TTC549 (cell line): ENCODE measurements around the gene HYAL4.
A peak's percentile ranks its signal among the peaks of the same experiment; 100 is the strongest.
"Not testable (repeated sequence)": the region's sequence is repeated elsewhere in the genome, so short reads cannot be mapped to it uniquely, and the experiment has no call there.

ENCODE experiments used
- FAIRE-seq: peaks from 2 replicates; lab custom pipeline; 2012; peaks lifted over from hg19 to GRCh38; lab: Jason Lieb, UNC

The HYAL4 gene

DNA sequence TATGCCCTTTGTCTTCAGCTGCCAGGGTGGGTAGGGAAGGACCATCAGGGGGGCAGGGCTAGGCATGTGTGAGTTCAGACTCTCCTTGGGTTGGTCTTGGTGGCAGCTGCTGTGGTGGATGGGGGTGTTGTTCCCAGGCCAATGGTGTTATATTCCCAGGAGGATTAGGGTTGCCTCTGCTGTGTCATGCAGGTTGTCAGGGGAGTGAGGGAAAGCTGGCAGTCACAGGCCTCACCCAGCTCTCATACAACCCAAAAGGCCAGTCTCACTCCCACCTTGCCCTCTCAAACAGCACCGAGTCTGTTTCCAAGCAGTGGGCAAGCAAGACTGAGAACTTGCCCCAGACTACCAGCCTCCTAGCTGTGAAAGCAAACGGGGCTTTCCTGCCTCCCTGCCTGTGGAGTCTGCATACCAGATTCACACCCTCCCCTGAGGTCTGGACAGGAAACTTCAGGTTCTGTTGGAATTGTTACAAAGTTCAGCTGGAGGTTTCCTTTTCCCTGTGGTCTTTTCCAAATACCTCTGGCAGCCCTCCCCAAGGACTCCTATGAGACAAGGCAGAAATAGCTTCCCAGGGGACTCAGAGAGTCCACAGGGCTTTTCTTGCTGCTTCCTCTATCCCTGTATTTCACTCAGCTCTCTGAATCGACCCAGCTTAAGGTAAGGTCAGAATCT, 1.4 kb downstream of the HYAL4 start:
- FAIRE-seq = no peak

- no peak for FAIRE-seq
Measured at GRCh38 chr7:123847868-123848267, 2.9 kb downstream of the HYAL4 start.

- FAIRE-seq = no peak
Measured at GRCh38 chr7:123849855-123850254, 4.9 kb downstream of the HYAL4 start.

GRCh38 chr7:123851404-123851803, 6.4 kb downstream of the HYAL4 start:
- FAIRE-seq = not testable (repeated sequence)

DNA sequence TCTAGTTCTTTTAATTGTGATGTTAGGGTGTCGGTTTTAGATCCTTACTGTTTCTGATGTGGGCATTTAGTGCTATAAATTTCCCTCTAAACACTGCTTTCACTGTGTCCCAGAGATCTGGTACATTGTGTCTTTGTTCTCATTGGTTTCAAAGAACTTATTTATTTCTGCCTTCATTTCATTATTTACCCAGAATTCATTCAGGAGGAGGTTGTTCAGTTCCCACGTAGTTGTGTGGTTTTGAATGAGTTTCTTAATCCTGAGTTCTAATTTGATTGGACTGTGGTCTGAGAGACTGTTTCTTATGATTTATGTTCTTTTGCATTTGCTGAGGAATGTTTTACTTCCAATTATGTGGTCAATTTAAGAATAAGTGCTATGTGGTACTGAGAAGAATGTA, 9.3 kb downstream of the HYAL4 start:
- not testable (repeated sequence) for FAIRE-seq

DNA sequence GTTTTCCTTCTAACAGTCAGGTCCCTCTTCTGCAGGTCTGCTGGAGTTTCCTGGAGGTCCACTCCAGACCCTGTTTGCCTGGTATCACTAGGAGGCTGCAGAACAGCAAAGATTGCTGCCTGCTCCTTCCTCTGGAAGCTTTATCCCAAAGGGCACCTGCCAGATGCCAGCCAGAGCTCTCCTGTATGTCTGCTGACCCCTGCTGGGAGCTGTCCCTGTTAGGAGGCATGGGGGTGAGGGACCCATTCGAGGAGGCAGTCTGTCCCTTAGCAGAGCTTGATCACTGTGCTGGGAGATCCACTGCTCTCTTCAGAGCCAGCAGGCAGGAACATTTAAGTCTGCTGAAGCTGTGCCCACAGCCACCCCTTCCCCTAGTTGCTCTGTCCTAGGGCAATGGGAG, 11.5 kb downstream of the HYAL4 start:
- FAIRE-seq = not testable (repeated sequence)

DNA sequence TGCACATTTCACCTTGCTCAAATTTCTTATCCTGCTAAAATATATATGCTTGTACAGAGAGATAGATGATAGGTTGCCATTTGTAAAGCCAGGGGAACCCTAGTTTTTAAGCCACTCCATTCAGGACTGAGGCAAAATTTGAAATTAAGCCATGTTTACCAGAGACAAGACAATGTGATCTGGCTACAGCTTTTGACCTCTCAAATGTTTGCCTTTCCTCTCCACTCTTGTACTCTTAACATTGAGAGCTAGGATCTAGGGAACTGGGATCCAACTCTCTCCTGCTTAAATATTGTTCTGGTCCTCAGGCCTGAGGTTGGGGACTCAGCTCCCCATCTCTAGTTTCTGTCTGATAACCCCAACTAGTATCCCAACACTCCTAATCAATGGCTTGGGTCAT, 15.9 kb downstream of the HYAL4 start:
- FAIRE-seq = no peak

DNA sequence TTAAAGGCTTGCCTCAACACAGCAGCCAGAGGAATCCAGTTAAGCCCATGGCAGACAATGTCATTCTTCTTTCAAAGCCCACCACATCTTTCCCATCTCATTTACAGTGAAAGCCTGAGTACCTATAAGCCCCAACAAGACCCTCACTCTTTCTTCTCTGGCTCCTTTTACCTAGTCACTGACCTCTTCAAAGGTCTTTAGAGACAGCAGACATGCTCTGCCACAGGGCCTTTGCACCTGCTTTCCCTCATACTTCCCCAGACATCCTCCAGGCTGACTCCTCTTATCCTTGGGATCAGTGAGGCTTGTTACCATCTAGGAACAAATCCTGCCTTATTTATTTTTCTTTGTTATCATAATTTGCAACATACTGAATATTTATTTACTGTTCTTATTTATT, 17.8 kb downstream of the HYAL4 start:
- FAIRE-seq = no peak

GRCh38 chr7:123863461-123863860, 18.5 kb downstream of the HYAL4 start:
- FAIRE-seq = no peak

DNA sequence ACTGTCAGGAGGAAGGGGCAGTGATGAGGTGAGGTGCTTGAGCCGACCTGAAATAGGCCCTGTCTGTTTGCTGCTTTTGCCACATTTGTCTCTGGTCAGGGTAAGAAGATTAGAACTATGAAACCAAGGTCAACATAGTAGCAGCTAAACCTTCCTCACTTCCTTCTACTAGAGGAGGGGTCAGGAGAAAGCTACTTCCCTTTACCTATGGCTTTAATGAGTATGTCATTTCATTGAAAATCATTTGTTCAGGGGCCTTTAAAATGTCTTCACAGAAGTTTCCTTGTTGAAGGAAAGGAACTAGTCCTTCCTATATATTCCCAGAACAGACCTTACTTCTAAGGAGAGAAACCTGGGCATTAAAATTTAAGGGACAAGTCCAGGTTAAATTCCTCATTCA, 19.0 kb downstream of the HYAL4 start:
- FAIRE-seq = no peak

DNA sequence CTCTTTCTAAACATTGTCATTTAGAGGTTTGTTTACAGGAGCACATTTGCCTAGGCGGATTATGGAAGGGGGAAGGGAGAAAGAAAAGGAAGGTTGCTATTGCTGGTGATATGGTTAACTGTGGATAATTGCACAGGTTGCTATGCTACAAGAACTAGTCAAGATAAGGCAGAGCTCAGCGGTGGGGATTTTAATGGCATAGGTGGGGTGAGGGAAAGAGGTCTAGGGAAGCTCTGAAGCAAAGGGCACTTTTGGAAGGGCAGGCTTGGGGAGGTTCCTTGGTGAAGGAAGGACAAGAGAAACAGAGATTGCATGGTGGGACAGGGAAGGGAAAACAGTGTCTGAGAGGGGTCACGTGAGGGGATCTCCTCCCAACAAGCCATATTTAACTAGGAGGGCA, 19.5 kb downstream of the HYAL4 start:
- FAIRE-seq = no peak

- no peak for FAIRE-seq
Measured at GRCh38 chr7:123864966-123865365, 20.0 kb downstream of the HYAL4 start.

- FAIRE-seq = peak; percentile 62
Measured at GRCh38 chr7:123865517-123866117, 20.6 kb downstream of the HYAL4 start.

DNA sequence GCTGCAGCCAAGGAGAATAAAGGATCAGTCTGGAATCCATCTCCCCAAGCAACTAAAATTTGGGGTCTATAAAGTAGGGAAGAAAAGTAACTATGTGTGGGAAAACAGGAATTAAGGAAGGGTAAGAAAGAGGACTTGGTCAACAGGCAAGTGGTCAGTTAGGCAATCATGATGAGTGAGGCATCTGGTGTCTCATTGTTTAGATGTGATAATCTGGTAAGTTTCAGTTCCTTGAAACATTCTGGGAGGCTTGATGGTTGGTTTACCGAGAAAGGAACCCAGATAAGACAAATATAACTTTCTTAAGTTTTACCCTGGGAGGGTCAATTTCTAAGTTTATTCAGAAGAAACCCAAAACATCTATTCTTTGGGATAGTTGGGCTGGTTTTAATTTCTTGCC, 22.3 kb downstream of the HYAL4 start:
- FAIRE-seq = no peak

- no peak for FAIRE-seq
Measured at GRCh38 chr7:123871998-123872867, 27.3 kb downstream of the HYAL4 start.

- no peak for FAIRE-seq
Measured at GRCh38 chr7:123872908-123873307, 27.9 kb downstream of the HYAL4 start.

DNA sequence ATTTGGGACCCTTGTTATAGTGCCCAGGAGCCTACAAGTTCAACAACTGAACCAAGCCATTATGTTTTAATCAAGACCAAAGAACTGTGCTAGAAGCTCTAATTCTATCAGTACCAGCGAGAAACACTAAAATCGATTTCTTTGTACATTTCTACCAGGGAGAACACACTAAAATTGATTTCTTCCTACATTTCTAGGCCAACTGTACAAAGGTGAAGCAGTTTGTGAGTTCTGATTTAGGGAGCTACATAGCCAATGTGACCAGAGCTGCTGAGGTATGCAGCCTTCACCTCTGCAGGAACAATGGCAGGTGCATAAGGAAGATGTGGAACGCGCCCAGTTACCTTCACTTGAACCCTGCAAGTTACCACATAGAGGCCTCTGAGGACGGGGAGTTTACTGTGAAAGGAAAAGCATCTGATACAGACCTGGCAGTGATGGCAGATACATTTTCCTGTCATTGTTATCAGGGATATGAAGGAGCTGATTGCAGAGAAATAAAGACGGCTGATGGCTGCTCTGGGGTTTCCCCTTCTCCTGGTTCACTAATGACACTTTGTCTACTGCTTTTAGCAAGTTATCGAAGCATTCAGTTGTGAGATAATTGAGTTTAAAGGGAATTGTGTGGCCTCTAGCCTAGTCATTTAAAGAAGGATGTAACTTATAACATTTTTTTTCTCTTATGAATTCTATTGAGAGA, 31.7 kb downstream of the HYAL4 start:
- no peak for FAIRE-seq

DNA sequence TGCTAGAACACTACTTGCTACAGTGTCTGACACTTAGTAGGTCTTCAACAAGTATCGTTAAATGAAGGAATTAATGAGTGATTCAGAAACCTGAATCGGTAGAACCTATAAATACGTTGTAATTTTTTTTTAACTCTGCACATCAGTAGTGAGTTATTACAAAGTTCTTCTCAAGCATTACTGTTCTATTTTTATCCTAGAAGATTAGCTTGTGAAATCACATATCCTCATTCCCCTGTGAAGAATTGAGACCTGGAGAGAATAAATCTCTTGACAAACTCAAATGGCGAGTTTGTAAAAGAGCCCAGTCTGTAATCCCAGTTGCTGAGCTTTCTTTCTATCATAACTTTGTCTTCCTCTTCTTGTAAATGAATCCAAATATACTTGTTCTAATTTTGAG, 34.7 kb downstream of the HYAL4 start:
- FAIRE-seq = no peak

GRCh38 chr7:123881300-123881699, 36.3 kb downstream of the HYAL4 start:
- no peak for FAIRE-seq

DNA sequence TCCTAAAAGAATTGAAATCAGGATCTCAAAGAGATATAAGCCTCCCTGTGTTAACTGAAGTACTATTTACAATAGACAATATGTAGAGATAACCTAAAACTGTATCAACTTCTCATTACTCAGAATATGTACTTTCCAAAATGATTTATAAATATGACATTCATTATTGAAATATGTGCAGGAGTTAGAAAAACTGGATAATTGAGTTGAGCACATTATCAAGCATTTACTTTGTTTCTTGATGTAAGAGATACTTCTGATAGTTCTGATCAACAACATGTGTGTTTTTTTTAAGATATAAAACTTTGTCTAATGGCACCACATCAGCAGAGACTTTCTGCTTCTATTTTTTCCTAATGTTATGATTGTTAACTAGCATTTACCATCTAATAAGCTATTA, 38.2 kb downstream of the HYAL4 start:
- no peak for FAIRE-seq

DNA sequence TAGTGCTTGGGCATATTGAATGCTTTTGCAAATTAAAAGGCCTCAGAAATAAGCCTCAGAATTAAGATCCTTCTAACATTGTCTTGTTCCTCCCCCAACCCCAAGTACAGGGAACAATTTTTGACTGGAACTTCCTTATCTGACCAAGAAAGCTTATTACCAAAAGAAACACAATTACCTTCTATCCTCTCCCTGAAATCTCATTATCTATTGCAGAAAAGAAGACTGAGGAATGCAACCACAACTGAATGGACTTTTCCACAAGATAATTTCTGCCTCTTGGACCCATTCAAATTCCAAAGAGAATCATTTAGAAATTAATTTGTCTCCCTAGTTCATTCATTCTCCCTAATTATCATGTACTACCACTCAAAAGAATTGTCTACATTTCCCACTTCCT, 43.2 kb downstream of the HYAL4 start:
- no peak for FAIRE-seq

- FAIRE-seq = not testable (repeated sequence)
Measured at GRCh38 chr7:123894753-123895152, 49.8 kb downstream of the HYAL4 start.

GRCh38 chr7:123901101-123901500, 56.1 kb downstream of the HYAL4 start:
- FAIRE-seq = no peak
